Calu3 (cell line): ENCODE results near the gene HPS1. TPM values are rescaled to one million over a fixed set of nuclear protein-coding genes. Genes with fewer than 3 reads are reported as not detected.

ENCODE experiments used
- BruUV-seq: library from RNA; stranded (reverse); fragments of 400-500 nt; replicated peaks from 2 replicates; lab custom pipeline; 2021; lab: Mats Ljungman, UMichigan
- CTCF ChIA-PET: fragments of 300-600 bp; sonication (Branson Sonifier 250); formaldehyde crosslinking; loops from one replicate; lab custom pipeline; 2022; ENCODE audit warnings: antibody characterized with exemption; lab: Charles Lee
- DNase-seq: peaks from one replicate; pipeline ENCODE4 v3.0.0; 2022
- H3K27ac Mint-ChIP-seq: one replicate; pipeline ENCODE4 v1.8.0; 2022; ENCODE audit warnings: mixed read lengths; ENCODE audit not compliant: unreplicated experiment
- H3K27me3 Mint-ChIP-seq: one replicate; pipeline ENCODE4 v1.8.0; 2022; ENCODE audit warnings: mixed read lengths; ENCODE audit not compliant: unreplicated experiment
- H3K36me3 Mint-ChIP-seq: one replicate; pipeline ENCODE4 v1.8.0; 2022; ENCODE audit warnings: mild to moderate bottlenecking, moderate library complexity, mixed read lengths; ENCODE audit not compliant: insufficient read depth, unreplicated experiment
- H3K4me1 Mint-ChIP-seq: one replicate; pipeline ENCODE4 v1.8.0; 2022; ENCODE audit warnings: mild to moderate bottlenecking, low read depth, mixed read lengths; ENCODE audit not compliant: unreplicated experiment
- H3K4me3 Mint-ChIP-seq: one replicate; pipeline ENCODE4 v1.8.0; 2022; ENCODE audit warnings: mild to moderate bottlenecking, low read depth, moderate library complexity, mixed read lengths; ENCODE audit not compliant: unreplicated experiment
- H3K9me3 Mint-ChIP-seq: one replicate; pipeline ENCODE4 v1.8.0; 2022; ENCODE audit warnings: low read depth, mixed read lengths; ENCODE audit not compliant: unreplicated experiment
- intact Hi-C: fragments of 100-400 bp; cut with micrococcal nuclease; formaldehyde crosslinking; loops from one replicate; pipeline ENCODE4 v1.10.0; 2022; ENCODE audit not compliant: unreplicated experiment
- total RNA-seq: library from RNA; stranded (reverse); gene quantifications from 2 replicates; pipeline ENCODE4 v1.2.3, GENCODE V29; 2022
- TF ChIP-seq, protein P1 (sequence below): fragments of 200-600 bp; IDR thresholded peaks from one replicate; pipeline ENCODE4 v1.8.0; 2022; ENCODE audit warnings: antibody characterized with exemption; ENCODE audit not compliant: unreplicated experiment

HPS1 gene
- total RNA-seq, 1 experiment from 2014 or later = 28.1 TPM

DNA sequence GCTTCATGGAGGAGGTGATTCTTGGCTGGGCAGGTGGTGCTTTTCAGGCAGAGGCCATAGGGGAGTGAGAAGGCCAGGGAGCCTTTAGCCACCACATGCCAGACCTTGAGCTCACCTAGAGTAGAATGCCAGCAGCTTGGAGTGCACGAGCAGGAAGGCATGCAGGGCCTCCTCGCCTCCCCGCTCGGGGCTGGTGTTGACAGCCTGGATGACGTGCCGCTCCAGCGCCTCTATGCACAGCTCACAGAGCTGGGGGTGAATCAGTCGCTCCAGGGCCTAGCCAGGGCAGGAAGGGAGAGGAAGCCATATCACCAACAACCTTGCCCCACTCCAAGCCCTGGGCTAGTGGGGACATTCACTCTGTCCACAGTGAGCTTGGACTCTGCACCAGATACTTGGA lies 15.7 kb downstream of the HPS1 start:
- DNase-seq = no peak
- peaks cover 15% of the 10 kb centered on the region for H3K36me3 Mint-ChIP-seq

DNA sequence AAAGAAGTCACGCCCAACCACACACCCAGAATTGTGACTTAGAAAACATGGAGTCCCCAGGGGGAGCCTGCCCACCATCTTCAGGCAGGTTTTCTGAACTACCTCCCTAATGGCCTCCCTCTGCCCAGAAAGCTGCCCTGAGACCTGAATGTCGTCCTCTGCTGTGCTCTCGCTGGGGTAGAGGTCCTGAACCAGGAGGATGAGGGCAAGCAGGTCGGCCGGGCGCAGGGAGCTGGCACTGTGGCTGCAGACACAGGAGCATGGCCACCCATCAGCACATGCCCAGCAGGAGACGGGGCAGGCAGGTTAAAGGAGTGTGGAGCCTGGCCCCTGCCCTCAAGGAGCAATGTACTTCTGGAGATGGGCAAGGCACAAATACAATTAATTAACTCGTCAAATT lies 16.3 kb downstream of the HPS1 start:
- intact Hi-C loops = no loop called here
- Mint-ChIP-seq H3K9me3 (no peaks in the 10 kb centered on the region), H3K27me3 (no peaks in the 10 kb centered on the region), H3K27ac (no peak overlapping the region), H3K4me3 (no peak overlapping the region), H3K36me3 (peaks cover 15% of the 10 kb centered on the region), H3K4me1 (peaks cover 8% of the 10 kb centered on the region)
- no peak for DNase-seq
- BruUV-seq = no TSS peak
- CTCF ChIA-PET = no interaction called here
- TF ChIP-seq, protein P1, sequence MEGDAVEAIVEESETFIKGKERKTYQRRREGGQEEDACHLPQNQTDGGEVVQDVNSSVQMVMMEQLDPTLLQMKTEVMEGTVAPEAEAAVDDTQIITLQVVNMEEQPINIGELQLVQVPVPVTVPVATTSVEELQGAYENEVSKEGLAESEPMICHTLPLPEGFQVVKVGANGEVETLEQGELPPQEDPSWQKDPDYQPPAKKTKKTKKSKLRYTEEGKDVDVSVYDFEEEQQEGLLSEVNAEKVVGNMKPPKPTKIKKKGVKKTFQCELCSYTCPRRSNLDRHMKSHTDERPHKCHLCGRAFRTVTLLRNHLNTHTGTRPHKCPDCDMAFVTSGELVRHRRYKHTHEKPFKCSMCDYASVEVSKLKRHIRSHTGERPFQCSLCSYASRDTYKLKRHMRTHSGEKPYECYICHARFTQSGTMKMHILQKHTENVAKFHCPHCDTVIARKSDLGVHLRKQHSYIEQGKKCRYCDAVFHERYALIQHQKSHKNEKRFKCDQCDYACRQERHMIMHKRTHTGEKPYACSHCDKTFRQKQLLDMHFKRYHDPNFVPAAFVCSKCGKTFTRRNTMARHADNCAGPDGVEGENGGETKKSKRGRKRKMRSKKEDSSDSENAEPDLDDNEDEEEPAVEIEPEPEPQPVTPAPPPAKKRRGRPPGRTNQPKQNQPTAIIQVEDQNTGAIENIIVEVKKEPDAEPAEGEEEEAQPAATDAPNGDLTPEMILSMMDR = no peak

More for the DNA sequence above, 15.7 kb downstream of the HPS1 start:
- no peak overlapping the region for H3K4me3 Mint-ChIP-seq
- peaks cover 8% of the 10 kb centered on the region for H3K4me1 Mint-ChIP-seq
- no peak overlapping the region for H3K27ac Mint-ChIP-seq
- CTCF ChIA-PET = no interaction called here
- TF ChIP-seq, protein P1 = no peak
- no peaks in the 10 kb centered on the region for H3K9me3 Mint-ChIP-seq
- H3K27me3 Mint-ChIP-seq = no peaks in the 10 kb centered on the region
- intact Hi-C loops = no loop called here
- no TSS peak for BruUV-seq

DNA sequence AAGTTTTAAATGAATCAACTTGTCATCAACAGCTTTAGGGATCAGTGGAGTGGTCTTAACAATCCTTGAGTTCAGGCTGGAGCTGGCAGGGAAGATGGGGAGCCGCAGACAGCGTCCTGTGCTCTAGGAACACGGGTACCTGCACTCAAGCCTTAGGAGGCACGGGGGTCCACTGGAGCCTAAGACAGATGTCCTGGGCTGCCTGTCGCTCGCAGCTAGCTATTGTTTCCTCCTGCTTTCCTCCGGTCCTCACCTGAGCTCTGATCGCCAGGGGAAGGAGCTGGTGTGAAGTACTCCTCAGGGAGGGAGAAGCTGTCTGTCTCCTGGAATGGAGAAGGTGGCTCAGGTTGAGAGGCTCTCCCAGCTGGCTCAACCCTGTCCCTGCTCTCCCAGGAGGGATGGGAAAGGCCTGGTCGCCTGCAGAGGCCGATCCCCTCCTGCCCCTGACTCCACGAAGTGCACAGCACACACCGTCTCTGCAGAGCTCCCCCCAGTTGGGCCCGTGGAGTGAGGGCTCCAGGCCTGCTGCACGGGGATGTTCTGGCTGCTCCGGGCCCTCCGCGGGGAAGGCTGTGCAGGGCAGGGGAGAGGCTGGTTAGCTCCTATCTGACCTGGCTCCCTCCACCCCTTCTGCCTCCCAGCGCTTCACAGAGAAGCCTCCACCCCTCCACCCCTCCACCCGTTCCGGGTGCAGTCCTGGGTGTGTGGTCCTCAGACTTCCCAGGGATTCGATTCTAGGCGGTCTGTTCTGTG lies 17.2 kb downstream of the HPS1 start:
- Mint-ChIP-seq H3K9me3 (no peaks in the 10 kb centered on the region), H3K27ac (no peak overlapping the region), H3K27me3 (no peaks in the 10 kb centered on the region), H3K4me1 (peaks cover 2% of the 10 kb centered on the region), H3K36me3 (peaks cover 15% of the 10 kb centered on the region), H3K4me3 (no peak overlapping the region)
- intact Hi-C loops = no loop called here
- no TSS peak for BruUV-seq
- DNase-seq = no peak
- TF ChIP-seq, protein P1 = no peak
- CTCF ChIA-PET = no interaction called here

DNA sequence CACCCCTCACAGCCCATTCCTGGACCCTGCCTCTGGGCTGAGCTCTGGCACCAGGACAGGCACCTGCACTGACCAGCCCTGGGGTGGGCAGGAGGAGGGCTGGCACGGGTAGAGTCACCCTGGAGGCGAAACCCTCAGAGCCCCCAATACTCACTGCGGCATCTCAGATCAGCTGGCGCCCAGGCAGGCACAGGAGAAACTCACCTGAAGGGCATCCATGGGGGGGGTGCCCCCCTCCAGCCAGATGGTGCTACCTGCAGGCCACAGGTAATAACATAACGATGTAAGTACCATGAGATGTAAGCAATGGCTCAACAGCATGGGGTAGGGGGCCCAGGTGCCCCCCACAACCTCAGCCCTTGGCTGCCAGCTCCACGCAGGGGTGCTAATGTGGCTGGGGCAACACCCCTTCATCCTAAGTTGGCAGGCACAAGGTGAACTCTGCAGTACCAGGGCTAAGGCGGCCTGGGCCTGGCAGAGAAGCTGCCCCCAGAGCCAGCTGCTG lies 19.7 kb downstream of the HPS1 start:
- TF ChIP-seq, protein P1 = no peak
- Mint-ChIP-seq H3K9me3 (no peaks in the 10 kb centered on the region), H3K27me3 (no peaks in the 10 kb centered on the region), H3K4me3 (no peak overlapping the region), H3K4me1 (no peaks in the 10 kb centered on the region), H3K36me3 (peaks cover 15% of the 10 kb centered on the region), H3K27ac (no peak overlapping the region)
- intact Hi-C loops = no loop called here
- DNase-seq = no peak
- CTCF ChIA-PET = no interaction called here
- no TSS peak for BruUV-seq
